Measurements from ENCODE around the gene CNOT4.
"Not testable (repeated sequence)": the region's sequence is repeated elsewhere in the genome, so short reads cannot be mapped to it uniquely, and the experiment has no call there.

The CNOT4 gene

DNA sequence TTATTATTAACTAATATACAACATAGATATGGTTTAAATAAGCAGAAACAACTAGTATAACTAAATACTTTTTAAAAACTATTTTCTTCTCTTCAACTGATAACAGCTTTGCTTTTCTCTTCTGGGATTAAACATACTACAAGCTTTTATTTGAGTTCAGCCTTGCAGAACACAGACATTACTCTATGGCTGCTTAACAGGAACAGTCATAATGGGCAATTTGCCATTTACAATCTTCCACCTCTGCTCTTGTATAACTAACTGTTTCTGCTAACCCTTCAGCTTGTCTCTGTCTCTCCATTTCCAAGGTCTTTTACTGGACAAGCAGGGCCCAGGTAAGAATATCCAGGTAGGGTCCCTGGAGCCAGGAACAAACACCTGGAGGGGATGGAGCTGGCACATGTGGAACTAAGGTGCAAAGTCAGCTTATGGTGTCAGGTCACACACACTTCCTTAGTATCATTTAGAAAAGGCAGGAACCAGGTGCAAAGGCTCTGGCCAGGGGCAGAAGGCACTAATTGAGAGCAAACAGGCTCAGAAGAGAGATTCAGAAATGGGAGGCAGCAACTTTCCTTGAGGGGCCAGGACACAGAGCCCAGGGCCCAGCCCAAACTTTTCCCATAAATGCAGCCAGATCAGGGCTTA is 183.1 kb downstream of the CNOT4 start:
- TF ChIP-seq, protein P1, sequence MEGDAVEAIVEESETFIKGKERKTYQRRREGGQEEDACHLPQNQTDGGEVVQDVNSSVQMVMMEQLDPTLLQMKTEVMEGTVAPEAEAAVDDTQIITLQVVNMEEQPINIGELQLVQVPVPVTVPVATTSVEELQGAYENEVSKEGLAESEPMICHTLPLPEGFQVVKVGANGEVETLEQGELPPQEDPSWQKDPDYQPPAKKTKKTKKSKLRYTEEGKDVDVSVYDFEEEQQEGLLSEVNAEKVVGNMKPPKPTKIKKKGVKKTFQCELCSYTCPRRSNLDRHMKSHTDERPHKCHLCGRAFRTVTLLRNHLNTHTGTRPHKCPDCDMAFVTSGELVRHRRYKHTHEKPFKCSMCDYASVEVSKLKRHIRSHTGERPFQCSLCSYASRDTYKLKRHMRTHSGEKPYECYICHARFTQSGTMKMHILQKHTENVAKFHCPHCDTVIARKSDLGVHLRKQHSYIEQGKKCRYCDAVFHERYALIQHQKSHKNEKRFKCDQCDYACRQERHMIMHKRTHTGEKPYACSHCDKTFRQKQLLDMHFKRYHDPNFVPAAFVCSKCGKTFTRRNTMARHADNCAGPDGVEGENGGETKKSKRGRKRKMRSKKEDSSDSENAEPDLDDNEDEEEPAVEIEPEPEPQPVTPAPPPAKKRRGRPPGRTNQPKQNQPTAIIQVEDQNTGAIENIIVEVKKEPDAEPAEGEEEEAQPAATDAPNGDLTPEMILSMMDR (IDR thresholded peaks at IDR 0.05; ENCODE audit: low read depth, low read length): no peak
- TF ChIP-seq MYC (IDR thresholded peaks at IDR 0.05; ENCODE audit: low read depth, low read length) (no peak), POLR2A (IDR thresholded peaks at IDR 0.05; ENCODE audit: extremely low read depth, insufficient read length) (no peak)
- TF ChIP-seq, protein P2, sequence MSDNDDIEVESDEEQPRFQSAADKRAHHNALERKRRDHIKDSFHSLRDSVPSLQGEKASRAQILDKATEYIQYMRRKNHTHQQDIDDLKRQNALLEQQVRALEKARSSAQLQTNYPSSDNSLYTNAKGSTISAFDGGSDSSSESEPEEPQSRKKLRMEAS (IDR thresholded peaks at IDR 0.05; ENCODE audit: low read depth, low read length): no peak
- H3K4me3 ChIP-seq (ENCODE audit: low read depth, low read length): no peak overlapping the region
- DNase-seq (ENCODE audit: low read depth): no peak

DNA sequence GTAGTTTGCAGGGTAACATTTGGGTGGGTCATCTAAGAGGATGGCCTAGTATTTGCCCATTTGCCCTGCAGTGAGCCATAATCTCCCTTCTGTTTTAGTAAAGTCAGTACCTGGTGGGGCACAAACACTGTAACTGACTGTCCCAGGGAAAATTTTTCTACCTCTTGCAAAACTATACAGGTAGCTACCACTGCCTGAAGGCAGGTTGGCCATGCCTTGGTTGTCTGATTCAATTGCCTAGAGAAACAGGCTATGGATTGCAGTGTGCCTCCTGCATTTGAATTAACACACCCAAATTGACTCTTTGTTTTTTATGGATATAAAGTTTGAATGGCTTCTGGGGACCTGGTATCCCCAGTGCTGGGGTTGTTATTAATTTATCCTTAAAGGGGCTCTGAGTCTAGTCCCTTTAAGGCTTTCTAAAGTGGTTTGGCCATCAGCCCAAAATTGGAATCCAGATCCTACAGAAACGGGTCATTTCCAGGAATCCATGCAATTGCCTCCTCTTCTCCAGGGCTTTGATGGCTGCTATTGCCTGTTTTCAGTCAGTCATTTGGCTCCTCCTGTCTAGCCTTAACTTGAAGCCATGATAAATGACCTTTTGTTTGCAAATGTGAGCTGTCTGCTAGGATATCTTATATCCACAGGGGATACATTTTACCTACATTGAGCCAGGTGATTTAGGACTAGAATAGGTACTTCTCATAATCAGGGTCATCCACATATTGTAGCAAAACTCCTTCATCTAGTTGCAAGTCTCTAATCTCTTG is 187.1 kb downstream of the CNOT4 start:
- TF ChIP-seq POLR2A (IDR thresholded peaks at IDR 0.05; ENCODE audit: extremely low read depth, insufficient read length): no peak
- TF ChIP-seq, protein P2 (IDR thresholded peaks at IDR 0.05; ENCODE audit: low read depth, low read length): no peak
- TF ChIP-seq MYC (IDR thresholded peaks at IDR 0.05; ENCODE audit: low read depth, low read length): no peak
- TF ChIP-seq, protein P1 (IDR thresholded peaks at IDR 0.05; ENCODE audit: low read depth, low read length): no peak
- no peak for DNase-seq (ENCODE audit: low read depth)
- no peak overlapping the region for H3K4me3 ChIP-seq (ENCODE audit: low read depth, low read length)

DNA sequence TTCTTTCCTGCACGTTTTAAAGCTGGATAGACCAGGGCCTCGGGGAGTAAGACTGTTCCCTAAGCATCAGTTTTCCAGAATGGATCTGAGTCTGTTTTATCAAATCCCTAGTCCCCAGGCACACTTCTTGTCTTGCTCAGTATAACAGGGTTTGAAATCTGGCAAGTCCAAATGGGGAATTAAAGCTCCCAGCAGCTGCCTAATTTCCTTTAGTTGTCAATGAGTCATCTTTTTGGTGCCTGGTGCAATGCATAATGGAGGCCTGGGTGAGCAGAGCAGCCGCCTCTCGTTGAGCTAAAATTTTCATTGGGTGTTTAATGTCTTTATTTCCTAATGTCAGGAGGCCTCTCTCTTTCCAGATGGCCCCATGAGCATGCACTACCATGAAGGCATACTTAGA is 188.3 kb downstream of the CNOT4 start:
- TF ChIP-seq, protein P2 (IDR thresholded peaks at IDR 0.05; ENCODE audit: low read depth, low read length): no peak
- TF ChIP-seq, protein P1 (IDR thresholded peaks at IDR 0.05; ENCODE audit: low read depth, low read length): no peak
- no peak for TF ChIP-seq POLR2A (IDR thresholded peaks at IDR 0.05; ENCODE audit: extremely low read depth, insufficient read length)
- TF ChIP-seq MYC (IDR thresholded peaks at IDR 0.05; ENCODE audit: low read depth, low read length): no peak
- no peak overlapping the region for H3K4me3 ChIP-seq (ENCODE audit: low read depth, low read length)
- DNase-seq (ENCODE audit: low read depth): peak; percentile 45

DNA sequence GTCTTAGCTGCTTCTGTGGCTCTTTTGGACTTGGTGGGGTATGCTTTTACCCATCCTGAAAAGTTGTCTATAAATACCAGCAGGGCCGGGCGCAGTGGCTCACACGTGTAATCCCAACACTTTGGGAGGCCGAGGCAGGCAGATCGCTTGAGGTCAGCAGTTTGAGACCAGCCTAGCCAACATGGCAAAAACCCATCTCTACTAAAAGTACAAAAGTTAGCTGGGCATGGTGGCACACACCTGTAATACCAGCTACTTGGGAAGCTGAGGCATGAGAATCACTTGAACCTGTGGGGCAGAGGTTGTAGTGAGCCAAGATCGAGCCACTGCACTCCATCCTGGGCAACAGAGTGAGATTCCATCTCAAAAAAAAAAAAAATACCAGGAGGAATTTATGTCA is 188.9 kb downstream of the CNOT4 start:
- DNase-seq (ENCODE audit: low read depth); H3K4me3 ChIP-seq (ENCODE audit: low read depth, low read length): not testable (repeated sequence)

DNA sequence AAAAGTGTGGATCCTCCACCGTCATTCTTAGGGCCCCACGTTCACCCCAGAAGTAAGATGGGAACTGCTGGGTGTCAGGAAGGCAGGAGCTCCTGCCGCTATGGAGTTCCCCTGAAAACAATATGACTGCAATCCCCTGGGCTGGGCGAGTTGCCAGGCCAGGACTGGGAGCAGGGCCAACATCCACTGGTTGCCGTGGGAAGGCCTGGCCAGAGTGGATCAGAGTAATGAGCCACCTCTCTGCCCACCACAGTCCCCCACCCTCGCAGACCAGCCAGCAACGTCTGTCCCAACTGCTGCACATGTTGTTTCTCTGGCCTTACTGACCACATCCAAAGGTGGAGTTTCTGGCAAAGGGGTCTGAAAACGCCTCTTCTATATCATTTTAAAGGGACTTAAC is 189.6 kb downstream of the CNOT4 start:
- DNase-seq (ENCODE audit: low read depth): no peak
- H3K4me3 ChIP-seq (ENCODE audit: low read depth, low read length): no peak overlapping the region
- TF ChIP-seq POLR2A (IDR thresholded peaks at IDR 0.05; ENCODE audit: extremely low read depth, insufficient read length): no peak
- TF ChIP-seq MYC (IDR thresholded peaks at IDR 0.05; ENCODE audit: low read depth, low read length): no peak
- TF ChIP-seq, protein P2 (IDR thresholded peaks at IDR 0.05; ENCODE audit: low read depth, low read length): no peak

DNA sequence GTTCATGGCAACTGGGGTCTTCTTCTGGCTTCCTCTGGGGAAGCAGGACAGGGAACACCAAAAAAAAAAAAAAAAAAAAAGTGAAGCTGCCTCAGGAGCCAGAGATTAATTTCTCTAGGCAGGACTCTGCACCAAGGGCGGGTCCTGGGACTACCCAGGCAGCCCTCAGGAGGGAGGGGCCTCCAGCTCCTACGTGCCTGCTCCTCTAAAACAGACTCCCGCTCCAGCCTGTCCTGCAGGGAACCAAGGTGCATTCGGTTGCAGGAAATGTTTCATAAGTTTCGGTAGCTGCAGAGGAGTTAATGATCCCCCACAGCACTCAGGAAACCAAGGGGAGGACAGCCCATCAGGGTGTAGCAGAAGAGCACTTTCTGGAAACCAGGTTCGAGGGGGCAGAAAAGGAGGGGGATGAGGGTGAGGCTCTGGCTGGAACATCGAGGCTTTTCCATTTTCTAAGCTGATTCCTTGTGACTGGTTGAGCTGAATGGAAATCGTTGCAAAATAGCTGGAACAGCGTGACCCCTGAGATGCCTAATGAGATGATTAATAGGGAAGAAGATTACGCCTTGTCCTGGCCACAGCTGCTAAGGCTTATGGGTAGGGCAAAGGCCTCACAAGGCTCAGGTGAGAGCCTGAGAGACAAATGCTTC is 192.1 kb downstream of the CNOT4 start:
- H3K4me3 ChIP-seq (ENCODE audit: low read depth, low read length): no peak overlapping the region
- DNase-seq (ENCODE audit: low read depth): no peak
- no peak for TF ChIP-seq POLR2A (IDR thresholded peaks at IDR 0.05; ENCODE audit: extremely low read depth, insufficient read length)
- TF ChIP-seq, protein P2 (IDR thresholded peaks at IDR 0.05; ENCODE audit: low read depth, low read length): no peak
- no peak for TF ChIP-seq MYC (IDR thresholded peaks at IDR 0.05; ENCODE audit: low read depth, low read length)
- TF ChIP-seq, protein P1 (IDR thresholded peaks at IDR 0.05; ENCODE audit: low read depth, low read length): no peak
